NOMO-1 (cell line): ENCODE data around the gene KIFAP3.
"Not testable (repeated sequence)": the region's sequence is repeated elsewhere in the genome, so short reads cannot be mapped to it uniquely, and the experiment has no call there.

Experiments
- DNase-seq, 2 experiments: peaks; one replicate each; lab custom pipeline; 2025; ENCODE audit not compliant: unreplicated experiment in 2 of 2; lab: John Stamatoyannopoulos, UW

Gene KIFAP3

DNA sequence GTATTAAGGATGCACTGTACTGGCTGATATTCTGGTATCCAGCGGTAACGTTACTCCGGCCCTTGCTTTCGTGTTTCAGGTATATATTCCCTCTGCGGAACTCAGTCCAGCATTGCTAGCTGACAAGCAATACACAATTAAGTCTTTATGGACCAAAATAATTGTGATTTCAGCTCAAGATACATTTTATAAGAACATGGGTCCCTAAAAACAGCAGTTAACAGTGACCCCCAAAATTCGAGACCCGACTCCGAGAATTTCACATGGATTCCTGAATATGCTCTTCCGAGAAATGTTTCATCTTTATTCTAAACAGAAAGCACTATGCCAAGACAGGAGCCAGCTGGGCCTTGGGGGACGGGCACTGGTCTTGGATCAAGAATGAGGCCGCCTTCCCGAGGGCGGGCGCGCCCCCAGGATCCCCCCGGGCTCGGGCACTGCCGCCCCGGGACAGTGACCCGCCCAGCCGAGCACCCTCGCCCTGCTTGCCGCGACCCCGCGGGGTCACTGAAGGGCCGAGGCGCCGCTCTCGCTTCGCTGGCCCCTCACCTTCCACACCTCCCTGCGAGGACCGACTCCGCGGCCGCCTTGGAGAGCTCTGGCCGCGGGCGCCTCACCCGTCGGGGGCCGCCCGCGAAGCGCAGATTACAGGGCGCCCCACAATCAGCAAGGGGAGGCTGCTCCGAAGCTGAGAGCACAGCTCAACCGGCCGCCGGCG is 181.4 kb downstream of the KIFAP3 start:
- peak in 1 of 2 experiments; percentile 30 for DNase-seq

DNA sequence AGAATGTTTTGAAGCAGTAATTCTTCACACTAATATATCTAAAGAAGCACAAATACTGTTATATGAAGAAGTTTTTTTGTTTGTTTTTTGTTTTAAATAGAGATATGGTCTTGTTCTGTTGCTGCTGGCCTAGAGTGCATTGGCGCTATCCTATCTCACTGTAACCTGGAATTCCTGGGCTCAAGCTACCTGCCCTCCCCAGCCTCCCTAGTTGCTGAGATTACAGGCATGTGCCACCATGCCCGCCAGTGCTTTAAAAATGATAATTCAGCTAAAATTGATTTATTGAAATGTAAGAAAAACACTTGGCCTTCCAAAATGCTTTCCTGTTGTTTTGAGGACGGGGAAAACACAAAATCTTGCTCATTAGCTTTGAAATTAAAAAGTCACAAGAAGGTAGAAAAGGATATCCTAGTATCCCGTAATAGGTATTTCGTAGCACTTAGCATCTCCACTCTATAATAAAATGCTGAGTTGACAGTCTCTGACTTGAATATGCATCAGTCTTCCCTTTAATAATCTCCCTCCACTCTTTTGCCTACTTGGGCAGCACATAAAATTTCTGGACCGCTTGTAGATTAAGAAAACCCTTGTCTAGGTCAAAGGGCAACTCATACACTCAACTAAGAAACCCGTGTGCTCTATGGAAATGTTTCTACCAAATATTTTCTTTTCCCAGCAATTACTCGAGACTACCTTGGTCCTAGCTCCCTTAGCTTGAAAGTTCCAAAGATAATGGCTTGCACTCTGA is 182.1 kb downstream of the KIFAP3 start:
- DNase-seq = no peak

DNA sequence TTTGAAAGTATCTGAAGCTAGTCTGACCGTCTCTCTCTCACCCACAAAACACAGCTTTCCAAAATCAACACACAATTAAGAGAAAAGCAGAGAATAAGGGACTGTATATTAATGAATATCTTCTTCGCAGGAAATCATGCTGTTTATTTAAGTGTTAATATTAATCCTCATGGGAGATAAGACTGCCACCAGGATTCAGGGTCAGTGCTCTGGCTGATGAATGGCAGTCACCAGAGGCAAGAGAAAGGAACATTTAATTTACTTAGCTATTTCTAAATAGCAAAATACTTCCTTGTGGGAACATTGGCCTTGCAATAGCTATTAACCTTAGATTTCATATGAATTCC is 183.0 kb downstream of the KIFAP3 start:
- no peak for DNase-seq

DNA sequence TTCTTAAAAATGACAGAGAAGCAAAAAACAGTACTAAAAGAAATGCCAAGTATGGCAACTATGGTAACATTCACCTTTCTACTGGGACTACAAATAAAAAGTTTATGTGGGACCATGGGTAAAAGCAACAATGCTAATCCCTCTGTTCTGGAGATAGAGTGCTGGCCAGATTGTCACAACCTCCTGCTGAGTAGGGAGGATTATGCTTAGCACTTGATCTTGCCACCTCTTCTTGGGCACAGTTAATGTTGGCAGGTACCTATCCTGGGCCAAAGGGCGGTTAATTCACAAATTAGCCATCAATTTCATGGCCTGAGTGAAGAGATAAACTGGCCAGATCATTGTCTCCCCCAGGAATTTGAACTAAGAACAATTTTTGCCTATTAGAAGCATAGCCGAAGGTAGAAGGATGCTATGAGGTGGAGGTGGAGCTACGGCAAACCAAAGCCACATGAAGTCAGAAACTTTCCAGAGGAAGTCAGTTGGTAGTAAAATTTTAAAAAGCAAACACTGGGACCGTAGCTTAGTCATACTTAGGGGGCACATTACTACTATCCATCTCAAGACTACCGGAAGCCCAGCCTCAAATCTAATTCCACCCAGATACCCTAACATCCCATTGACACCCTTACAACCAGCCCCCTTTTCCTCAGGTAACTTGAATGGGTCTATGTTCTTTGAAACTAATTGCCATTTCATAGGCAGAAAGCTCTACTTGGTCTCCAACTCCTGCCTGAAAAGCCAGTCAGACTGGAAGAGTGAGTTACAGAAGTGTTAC is 183.5 kb downstream of the KIFAP3 start:
- peak; percentile 10 to 27 for DNase-seq

DNA sequence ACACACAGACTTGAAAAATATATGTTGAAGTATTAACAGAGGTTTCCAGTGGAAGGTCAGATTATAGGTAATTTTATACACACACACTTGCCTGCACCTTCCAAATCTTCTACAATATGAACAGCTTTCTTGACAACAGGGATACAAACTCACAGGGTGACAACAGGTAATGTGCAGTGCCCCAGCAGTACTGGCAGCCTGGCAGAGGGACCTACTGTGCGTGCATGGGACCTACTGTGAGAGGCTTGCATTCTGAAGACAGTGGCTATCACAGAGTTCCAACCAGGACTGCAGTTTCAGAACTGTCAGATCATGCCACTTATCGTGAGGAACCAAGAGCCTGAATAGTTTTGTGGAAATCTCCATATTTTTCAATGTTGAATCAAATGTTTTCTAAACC is 184.6 kb downstream of the KIFAP3 start:
- DNase-seq = no peak

DNA sequence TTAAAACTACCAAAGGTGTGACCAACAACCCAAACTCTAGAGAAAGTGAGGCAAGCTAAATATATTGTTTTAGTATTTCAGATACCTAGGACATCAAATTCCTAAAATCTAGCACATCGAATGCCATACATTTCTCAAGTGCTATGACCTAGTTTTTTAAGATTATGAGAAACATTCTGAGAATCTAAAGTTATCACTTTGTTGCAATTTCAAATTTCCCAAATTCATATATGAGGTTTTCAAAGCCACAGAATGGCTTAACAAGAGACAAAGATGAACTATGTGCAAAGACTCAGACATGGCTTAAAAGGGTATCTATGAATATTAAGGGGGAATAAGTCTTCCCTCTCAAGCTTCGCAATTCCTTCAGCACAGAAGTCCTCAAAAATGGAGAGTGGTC is 187.6 kb downstream of the KIFAP3 start:
- DNase-seq = no peak

DNA sequence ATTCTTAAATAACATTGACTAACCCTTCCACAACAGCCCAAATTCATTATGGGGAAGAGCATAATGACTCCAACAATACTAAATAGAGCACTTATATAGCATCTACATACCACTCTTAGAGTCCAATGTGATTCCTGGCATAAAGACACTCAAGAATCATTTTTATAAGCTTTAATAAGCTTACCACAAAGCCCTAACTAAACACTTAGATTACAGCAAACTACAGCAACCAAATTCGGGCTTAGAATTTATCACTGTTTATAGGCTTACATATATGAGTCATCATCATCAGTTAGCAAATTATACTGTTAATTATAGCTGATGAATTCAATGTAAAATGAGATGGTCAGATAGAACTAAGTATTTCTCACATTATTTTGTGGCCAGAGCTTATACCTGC is 188.1 kb downstream of the KIFAP3 start:
- no peak for DNase-seq

DNA sequence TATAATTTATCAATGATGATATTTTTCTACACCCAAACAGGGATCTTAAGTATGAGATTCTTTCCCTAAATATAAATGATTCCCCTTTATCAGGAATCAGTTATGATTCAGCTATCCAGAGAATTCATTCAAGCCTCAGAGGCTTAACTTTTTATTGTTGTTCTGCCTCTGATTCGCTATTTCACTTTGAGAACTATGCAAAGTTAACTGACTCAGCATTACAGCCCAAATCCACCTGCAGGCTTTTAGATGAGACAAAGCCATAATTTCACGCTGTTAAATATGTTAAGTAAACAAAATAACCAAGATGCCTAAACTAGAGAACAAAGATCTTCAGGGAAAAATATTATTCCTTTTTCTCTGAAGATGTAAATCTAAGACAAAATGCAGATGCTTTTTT is 189.3 kb downstream of the KIFAP3 start:
- no peak for DNase-seq

DNA sequence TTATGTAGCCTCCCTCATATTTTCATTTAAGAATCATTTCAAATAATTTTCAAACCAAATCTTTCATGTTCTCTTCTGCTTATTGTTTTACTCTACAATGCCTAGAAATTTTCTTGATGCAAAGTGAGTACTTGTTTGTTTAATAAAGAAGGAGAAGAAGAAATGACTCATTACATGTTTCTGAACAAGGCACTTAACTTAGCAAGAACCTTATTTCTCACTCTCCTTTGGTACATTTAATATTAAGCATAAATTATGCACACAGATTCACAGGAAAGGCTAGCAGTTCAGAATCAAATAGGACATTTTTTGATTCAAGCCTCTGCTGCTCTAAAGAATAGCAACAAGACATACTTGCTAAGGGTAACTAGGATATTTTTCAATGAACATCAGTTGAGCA is 189.9 kb downstream of the KIFAP3 start:
- no peak for DNase-seq

DNA sequence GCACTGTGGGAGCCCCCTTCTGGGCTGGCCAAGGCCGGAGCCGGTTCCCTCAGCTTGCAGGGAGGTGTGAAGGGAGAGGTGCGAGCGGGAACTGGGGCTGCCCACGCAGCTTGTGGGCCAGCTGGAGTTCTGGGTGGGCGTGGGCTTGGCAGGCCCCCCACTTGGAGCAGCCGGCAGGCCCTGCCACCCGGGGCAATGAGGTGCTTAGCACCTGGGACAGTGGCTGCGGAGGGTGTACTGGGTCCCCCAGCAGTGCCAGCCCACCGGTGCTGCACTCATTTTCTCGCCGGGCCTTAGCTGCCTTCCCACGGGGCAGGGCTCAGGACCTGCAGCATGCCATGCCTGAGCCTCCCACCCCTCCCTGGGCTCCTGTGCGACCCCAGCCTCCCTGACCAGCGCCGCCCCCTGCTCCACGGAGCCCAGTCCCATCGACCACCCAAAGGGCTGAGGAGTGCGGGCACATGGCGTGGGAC is 192.4 kb downstream of the KIFAP3 start:
- DNase-seq = no peak

DNA sequence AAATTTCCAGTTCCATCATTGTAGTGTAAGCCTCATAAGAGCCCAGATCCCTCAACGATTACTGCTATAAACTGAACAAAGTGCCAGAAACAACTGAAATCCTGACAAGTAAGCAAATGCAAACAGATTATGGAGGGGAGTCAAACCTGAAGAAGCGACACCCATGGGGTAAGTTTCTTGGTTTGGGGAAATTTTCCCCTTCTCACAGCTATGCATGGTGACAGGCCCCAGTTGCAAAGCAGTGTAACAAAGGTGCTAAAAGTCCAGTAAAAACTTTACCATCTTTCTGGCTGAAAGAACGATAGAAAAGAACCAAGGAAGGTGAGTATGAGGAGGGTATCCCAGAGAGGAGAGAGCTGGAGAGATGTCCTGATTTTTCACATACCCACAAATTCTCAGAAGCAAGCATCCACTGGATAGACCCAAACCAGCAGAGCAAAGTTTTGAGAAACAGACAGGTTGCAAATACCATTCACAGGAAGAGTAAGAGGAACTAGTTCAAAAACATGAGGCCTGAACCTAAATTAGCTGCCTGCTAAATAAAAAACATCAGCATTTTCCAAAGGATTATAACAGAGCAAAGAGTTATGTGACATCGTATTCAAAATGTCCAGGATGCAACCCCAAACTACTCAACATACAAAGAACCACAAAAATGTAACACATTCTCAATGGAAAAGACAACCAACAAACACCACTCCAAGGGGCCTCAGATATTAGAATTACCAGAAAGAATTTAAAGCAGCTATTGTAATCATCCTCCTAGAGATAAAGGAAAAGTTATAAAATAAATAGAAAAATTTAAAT is 195.3 kb downstream of the KIFAP3 start:
- DNase-seq = no peak

DNA sequence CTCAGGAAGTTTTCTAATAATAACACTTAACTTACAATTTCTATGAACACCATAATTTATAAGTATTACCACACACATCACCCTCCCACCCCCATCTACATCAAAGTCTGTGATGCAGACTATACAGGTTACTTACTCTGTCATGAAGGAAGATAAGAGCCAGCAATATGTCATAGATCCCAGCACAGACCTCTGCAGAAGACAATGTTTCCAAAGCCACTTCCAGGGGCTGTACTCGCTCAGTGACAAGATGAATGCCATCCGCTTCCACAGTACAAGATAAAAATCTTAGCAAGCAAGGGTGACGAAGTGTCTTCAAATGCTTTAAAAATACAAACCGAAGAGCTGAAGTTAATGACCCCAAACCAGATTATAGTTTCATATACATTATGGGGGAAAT is 196.0 kb downstream of the KIFAP3 start:
- DNase-seq = no peak

DNA sequence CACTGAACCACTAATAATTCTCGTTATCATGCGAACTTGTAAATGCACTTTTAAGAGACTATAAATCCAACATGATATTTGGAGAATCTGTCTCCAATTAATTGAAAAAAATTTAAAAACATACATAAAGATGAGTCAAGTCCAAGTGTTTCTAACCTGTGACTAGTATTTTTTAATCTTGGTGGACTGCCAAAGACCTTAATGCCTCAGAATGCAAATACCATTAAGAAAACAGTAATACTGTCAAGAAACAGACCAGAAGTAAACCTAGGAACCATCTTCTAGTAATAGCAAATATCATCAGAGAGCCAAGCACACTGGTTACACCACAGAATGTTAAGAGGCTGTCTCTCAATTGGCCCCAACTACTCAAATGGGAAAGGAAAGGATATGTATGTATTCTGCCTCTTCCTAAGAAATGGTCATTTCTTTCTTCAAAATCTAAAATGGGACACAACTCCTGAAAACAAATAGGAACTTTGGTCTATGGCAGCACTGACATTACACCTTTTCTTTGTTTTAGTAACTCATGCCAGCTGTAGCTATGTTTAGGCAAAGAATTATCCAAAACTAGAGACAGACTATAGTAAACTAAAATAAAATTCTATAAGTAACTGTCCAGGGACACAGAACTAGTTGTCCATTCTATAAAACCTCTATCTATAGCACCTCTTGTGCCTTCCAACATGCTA is 196.5 kb downstream of the KIFAP3 start:
- no peak for DNase-seq

DNA sequence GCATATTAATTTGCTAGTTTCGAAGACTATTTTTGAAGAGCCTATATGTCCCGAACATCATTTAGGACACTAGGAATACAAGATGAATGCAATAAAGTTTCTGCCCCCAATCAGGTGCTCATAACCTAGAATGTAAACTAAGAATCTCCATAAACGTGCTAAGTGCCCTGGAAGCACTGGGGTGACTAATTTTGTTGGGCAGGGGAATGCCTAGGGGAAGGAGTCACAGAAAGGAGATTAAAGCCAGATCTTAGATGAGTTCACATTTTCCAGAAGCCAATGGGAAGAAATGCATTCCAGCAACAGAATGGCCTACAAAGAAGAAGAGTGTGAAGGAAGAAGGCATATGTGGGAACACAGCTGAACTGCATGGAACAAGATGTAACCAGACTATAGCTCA is 200.3 kb downstream of the KIFAP3 start:
- DNase-seq = no peak

DNA sequence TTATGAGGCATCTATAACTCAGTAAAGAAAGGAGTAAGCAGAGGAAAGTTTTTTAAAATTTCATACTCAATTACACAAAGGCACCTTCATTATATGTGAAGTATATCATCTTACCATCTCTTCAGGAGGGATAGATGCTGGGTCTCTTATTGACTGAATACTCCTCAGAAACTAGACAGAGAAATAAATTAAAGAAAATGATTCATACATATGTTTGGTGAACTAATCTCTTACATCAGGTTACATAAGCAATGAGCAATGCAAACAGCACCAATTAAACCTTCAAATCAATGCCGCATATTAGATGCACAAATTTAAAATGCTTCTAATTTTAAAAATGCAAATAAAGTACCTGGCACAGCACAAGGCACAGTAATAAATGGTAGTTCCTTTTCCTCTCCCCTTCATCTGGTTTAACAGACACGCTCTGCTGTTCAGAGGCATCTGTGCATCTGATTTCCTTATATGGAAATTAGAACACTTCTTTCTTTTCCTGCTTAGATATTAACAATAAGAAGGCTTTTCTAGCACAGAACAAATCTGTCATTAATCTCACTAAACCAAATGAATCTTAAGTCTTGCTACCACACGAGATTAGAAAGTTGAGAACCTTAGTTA is 200.8 kb downstream of the KIFAP3 start:
- DNase-seq = no peak

DNA sequence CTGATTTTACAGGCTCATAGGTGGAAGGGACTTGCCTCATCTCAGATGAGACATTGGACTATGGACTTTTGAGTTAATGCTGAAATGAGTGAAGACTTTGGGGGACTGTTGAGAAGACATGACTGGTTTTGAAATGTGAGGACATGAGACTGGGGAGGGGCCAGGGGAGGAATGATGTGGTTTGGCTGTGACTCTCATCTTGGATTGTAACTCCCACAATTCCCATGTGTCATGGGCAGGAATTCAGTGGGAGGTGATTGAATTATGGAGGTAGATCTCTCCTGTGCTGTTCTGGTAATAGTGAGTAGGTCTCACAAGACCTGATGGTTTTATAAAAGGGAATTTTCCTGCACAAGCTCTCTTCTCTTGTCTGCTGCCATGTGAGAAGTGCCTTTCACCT is 201.6 kb downstream of the KIFAP3 start:
- DNase-seq = no peak

DNA sequence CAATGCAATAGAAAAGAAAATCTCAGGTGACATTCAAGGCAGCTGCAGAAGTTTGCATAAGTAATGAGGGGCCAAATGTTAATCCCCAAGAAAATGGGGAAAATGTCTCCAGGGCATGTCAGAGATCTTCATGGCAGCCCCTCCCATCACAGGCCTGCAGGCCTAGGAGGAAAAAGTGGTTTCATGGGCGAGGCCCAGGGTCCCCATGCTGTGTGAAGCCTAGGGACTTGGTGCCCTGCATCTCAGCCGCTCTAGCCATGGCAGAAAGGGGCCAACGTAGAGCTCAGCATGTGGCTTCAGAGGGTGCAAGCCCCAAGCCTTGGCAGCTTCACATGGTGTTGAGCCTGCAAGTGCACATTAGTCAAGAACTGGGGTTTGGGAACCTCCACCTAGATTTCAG is 202.5 kb downstream of the KIFAP3 start:
- not testable (repeated sequence) for DNase-seq
